PC-9 (cell line): ENCODE results near the gene POU3F2.

Experiments
- CTCF ChIP-seq: fragments of 200-600 bp; sonication (generic); conservative IDR thresholded peaks from 2 replicates; pipeline ENCODE4 v1.6.1; 2017; ENCODE audit warnings: mixed run types, antibody characterized with exemption, mild to moderate bottlenecking, moderate library complexity
- EZH2 ChIP-seq: fragments of 200-600 bp; sonication (generic); IDR thresholded peaks from 2 replicates; pipeline ENCODE4 v1.8.0; 2017; ENCODE audit warnings: antibody characterized with exemption, low read depth

- TF ChIP-seq CTCF (no peak), EZH2 (no peak)
These were observed 37.4 kb downstream of the POU3F2 start for GRCh38 chr6:98871821-98872220.
